ENCODE results near the gene AADAC.
"Not testable (repeated sequence)": the region's sequence is repeated elsewhere in the genome, so short reads cannot be mapped to it uniquely, and the experiment has no call there.

The AADAC gene, protein sequence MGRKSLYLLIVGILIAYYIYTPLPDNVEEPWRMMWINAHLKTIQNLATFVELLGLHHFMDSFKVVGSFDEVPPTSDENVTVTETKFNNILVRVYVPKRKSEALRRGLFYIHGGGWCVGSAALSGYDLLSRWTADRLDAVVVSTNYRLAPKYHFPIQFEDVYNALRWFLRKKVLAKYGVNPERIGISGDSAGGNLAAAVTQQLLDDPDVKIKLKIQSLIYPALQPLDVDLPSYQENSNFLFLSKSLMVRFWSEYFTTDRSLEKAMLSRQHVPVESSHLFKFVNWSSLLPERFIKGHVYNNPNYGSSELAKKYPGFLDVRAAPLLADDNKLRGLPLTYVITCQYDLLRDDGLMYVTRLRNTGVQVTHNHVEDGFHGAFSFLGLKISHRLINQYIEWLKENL

GRCh38 chr3:151813799-151814198, at the start of gene AADAC:
TSS of gene AADAC (plus strand) at chr3:151814116. CDS start at chr3:151814163, 47 bp downstream.
- no peak for DNase-seq

DNA sequence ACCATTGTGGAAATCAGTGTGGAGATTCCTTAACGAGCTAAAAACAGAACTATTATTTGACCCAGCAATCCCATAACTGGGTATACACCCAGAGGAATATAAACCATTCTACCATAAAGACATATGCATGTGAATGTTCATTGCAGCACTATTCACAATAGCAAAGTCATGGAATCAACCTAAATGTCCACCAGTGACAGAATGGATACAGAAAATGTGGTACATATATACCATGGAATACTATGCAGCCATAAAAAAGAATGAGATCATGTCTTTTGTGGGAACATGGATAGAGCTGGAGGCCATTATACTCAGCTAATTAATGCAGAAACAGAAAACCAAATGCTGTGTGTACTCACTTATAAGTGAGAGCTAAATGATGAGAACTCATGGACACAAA, 49.2 kb upstream of the AADAC start:
- DNase-seq, result not testable (repeated sequence)

- DNase-seq, result no peak
Observed at GRCh38 chr3:151765685-151766084, 48.2 kb upstream of the AADAC start.

- no peak for DNase-seq
Observed at GRCh38 chr3:151766454-151766853, 47.5 kb upstream of the AADAC start.

DNA sequence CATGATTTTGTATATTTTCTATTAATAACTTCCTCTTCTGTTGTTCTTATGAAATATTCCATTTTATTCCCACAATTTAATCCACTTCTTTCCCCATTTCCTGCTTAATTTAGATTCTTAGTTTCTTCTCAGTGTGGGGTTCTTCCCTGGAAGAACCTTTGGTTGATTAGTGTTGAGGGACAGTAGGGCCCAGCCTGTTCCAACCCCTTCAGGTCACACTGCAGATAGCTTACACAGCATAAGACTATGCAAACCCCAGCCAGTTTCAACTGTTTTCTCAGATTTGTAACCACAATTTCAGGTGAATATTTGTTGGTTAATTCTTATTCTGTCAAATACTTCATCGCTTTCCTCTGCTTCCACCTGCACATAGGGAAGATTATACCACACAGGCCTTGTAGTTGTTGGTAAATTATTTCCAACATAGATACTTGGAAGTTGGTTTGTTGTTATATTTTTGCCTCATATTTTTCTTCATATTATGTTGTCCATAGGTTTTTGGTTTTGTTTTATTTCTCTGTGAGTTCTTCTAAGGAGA, 45.5 kb upstream of the AADAC start:
- DNase-seq, result no peak

DNA sequence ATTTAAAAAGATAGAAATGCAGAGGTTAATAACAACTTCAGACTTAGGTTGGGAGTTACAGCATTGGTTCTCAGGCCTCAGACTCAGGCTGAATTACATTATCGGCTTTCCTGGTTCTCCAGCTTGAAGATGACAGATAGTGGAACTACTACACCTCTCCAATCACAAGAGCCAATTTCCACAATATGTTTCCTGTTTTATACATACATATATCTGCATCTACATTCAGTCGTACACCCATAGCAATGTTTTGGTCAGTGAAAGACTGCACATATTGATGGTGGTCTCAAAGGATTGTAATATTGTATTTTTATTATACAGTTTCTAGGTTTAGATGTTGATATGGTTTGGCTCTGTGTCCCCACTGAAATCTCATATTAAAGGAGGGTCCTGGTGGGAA, 44.7 kb upstream of the AADAC start:
- DNase-seq, result no peak

- no peak for DNase-seq
Observed at GRCh38 chr3:151770956-151771355, 43.0 kb upstream of the AADAC start.

DNA sequence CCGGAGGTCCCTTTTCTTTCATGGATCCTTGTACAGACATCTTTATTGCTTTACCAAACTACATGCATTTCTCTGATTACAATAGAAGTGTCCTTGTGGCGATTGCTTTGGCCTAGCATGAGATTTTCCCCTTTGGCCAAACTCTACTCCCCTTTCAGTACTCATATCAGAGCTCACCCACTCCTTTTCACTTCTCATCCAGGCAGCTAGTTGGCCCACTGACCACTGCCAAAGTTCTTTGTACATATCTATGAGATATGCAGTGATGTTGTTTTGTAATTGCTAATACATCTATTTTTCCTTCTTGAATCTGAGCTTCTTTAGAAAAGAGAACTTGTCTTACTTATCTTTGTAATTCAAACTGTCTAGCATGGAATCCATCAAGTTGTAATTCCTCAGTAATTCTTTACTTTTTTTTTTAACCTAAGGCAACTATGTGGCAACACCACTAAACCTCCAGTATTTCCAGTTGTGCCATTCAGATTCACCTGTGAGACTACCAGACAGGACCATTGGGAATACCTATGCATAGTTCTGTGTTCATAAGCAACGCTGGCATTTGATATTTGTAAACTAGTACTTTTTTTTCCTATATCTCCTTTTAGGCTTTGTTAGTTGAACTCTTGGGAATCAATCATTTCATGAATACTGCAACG, 41.0 kb upstream of the AADAC start:
- no peak for DNase-seq

DNA sequence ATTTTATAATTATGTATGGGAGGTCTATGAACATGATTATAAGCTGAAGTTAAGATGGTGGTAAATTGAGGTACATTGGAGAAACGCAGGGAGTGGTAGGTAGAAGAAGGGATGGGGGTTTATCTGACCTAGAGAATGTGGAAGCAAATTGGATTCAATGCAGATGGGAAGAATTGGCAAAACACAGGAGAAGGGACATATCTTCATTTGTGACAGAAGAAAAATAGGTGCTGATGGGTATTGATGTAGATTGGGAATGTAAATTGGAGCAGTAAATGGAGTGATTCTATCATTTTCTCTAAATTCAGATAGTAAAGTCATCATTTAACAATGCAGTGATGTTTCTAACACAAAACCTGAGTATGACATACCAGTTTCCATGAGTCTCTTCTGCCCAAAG, 39.7 kb upstream of the AADAC start:
- no peak for DNase-seq

GRCh38 chr3:151774910-151775309, 39.0 kb upstream of the AADAC start:
- DNase-seq, result no peak

GRCh38 chr3:151775314-151776258, 38.3 kb upstream of the AADAC start:
- no peak for DNase-seq

GRCh38 chr3:151776259-151776740, 37.6 kb upstream of the AADAC start:
- no peak for DNase-seq

DNA sequence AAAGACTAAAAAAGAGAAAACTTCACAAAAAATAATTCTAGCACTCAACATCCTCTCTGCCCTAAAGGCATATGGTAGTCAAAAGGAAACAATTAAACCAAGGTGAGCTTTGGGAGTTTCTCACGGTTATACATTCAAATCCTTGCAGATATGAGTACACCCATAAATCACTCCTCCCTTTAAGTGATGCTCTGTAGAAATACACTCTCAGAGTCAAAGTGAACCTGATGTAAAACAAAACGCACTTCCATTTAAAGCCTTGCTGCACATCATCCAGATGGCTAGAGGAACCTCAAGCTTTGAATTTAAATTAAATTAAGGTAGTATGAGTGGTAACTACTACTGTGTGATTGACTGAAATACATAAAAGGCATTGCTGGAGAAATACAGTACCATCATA, 36.0 kb upstream of the AADAC start:
- no peak for DNase-seq

- DNase-seq, result no peak
Observed at GRCh38 chr3:151787626-151788025, 26.3 kb upstream of the AADAC start.

DNA sequence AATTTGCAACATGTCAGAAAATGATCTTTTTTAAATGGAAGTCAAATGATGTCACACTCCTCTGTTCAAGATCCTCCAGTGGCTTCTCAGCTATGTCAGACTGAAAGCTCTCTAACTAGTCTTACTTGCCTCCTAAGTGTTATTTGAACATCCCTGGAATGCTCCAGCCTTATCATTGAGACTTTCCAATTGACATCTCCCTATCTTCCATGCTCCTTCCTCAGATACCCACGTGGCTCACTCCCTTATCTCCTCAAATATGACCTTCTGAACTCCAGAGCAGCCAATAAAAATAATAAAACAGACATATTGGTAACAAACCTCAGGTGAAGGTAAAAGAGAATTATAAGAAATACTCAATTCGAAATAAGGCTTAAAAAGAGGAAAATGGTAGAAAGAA, 25.5 kb upstream of the AADAC start:
- no peak for DNase-seq

GRCh38 chr3:151789853-151790463, 24.0 kb upstream of the AADAC start:
- DNase-seq, result no peak

GRCh38 chr3:151790763-151791162, 23.2 kb upstream of the AADAC start:
- not testable (repeated sequence) for DNase-seq

- no peak for DNase-seq
Observed at GRCh38 chr3:151792411-151792810, 21.5 kb upstream of the AADAC start.

DNA sequence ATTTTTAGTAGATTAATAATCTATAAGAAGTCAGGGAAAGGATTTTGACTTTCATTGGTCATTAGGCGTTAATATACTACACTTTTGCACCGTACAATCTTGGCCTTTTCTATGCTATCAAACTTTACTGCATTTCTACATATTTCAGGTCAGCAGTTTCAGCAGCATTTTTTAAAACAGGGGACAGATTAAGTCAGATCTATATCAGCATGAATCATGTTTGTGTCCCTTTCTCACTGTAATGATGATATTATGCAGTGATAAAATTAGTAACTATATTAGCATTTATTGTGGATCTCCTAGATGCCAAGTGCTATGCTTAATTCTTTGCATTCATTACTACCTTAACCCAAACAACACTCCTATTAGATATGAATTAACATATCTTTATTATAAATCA, 20.3 kb upstream of the AADAC start:
- no peak for DNase-seq

DNA sequence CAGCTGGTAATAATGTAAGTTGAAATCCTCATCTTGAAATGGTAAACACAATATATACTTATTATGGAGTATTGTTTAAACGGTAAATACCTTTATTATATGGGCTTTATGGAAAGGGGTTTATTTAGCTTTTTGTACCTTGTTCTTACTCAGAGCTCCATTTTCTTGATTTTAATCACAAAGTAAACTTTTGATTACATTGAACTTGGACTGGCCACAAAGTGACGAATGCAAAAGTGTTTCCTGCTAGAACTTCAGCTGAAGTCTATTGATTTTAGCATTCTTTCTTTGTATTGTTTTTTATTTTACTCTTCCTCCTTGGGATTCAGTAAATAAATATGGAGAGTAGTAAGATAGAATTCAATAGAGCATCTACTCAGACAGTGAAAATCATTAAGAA, 19.8 kb upstream of the AADAC start:
- no peak for DNase-seq

DNA sequence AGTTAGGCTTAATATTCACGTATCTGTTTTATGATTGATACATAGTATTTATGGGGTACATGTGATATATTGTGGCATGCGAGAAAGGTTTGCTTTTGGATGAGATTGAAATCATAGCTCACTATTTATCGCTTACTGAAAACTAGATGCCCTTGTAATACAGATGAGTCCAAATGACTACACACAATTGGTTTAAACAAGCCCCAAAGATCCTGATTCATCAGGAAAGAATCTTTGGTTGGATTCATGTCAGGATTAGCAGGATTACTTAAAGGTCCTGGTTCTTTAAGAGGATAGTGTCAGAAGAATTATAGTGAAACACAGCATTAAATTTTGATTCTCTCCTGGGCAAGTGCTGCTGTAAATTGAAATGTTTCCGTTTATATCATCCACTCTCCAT, 18.6 kb upstream of the AADAC start:
- DNase-seq, result no peak

- no peak for DNase-seq
Observed at GRCh38 chr3:151796105-151796680, 17.7 kb upstream of the AADAC start.

All from DMS153 (cell line).